Stimulated activated CD4-positive, alpha-beta T cell treated with anti-CD3 and anti-CD28 coated beads, Interleukin-12 subunit alpha, Interleukin-12 subunit beta, amount 100 ng/mL, for 4 hours (primary cell): ENCODE results near the gene RNASE3.
"Not testable (repeated sequence)": the region's sequence is repeated elsewhere in the genome, so short reads cannot be mapped to it uniquely, and the experiment has no call there.

Source experiments
- DNase-seq: peaks from one replicate; pipeline ENCODE4 v3.0.0-alpha.2; 2020

Gene RNASE3

DNA sequence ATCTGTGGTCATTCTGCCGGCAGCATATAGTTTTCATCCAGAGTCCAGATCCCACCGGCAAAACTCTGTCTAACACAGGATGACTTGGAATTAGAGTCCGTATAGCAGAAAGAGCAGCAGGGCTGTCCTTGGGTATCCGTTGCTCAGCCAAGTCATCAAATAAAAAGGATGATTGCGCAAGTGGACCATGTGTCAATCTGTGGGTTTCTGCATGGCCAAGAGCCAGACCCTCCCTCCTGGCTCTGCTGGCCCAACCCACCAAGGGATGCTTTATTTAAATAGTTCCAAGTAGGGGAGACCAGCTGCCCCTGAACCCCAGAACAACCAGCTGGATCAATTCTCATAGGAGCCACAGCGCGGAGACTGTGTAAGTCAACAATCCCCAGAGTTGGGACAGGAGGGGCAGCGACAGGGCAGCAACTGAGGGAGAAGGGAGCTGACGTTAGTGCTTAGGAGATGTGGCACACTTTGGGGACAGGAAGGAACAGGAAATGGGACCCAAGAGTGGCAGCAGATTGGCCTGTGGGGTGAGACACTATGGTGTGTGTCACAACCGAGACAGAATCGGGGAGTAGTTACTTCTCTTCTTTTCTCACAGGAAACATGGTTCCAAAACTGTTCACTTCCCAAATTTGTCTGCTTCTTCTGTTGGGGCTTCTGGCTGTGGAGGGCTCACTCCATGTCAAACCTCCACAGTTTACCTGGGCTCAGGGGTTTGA is 28.0 kb downstream of the RNASE3 start:
- DNase-seq = not testable (repeated sequence)

DNA sequence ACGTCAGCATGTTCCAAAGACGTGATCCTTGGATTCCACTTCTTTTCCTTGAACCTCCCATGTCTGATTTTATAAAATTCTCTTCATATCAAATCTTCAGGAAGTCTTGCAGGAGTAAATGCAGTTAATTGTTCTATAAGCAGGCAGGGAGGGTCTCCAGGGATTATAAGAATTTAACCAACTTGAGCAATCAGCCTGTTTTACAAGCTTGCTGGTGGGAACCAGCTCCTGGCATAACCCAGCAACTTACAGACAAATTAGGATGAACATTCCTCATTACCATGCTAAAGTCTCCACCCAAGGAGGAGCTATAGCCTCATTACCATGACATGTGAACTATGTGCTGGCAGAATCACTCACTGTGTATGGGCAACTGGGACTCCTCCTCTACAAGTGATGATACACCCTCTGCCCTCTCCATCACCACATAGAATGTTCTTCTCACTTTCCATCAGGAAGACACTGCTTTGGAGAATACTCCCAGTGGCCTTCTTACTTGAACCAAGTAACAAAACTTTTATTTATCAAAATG is 32.6 kb downstream of the RNASE3 start:
- not testable (repeated sequence) for DNase-seq

- DNase-seq = peak; percentile 25
Measured at GRCh38 chr14:20934148-20934762, 43.1 kb downstream of the RNASE3 start.

DNA sequence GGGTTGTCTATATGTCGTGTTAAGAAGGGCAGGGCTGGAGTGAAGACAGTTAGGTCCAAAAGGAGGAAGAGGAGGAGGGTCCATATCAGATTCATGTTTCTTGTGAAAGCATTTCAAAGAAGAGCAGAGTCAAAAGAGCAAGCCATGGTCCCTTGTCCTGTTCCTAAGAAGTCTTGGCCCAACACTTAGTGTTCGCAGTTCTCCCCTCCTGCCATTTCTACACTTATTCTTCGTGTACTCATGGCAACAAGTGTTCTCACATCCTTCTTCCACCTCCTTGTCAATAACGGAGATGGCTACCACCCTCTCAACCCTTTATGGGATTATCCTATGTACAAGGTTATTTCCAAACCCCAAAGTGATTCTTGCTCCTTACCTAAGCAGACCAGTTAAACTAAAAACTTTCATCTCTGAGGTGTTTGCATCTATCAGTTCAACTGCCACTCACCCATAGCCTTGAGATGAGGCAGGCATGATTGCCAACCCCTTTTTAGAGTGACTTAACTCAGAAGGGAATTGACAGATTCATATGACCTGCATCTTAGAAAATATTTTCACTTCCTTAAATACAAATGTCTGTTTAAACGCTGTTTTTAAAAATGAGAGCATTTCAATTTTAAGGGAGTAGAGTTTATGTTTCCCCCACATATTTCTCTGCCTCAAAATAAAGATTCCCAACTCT is 44.3 kb downstream of the RNASE3 start:
- DNase-seq = no peak
